Liver (tissue), 9 donors: ENCODE data around the gene TXLNG. TPM values are rescaled to one million over a fixed set of nuclear protein-coding genes. Genes with fewer than 3 reads are reported as not detected.

Experiments used
- DNase-seq: peaks from one replicate; pipeline ENCODE4 v3.0.0-alpha.2; 2017; ENCODE audit warnings: low spot score
- H3K27ac ChIP-seq, 2 donors: one replicate each; pipeline ENCODE4 v1.7.0; 2013; ENCODE audit warnings: inconsistent platforms in 2 of 2, low read length in 2 of 2, control low read depth in 1 of 2, low read depth in 1 of 2, mild to moderate bottlenecking in 1 of 2
- H3K27me3 ChIP-seq, 4 donors: one replicate each; pipeline versions ENCODE4 v1.6.1 to v1.7.0; 2013; ENCODE audit warnings: low read length in 3 of 4, inconsistent platforms in 1 of 4, mild to moderate bottlenecking in 1 of 4, moderate library complexity in 1 of 4; ENCODE audit not compliant: control insufficient read depth in 4 of 4, insufficient read depth in 4 of 4
- H3K36me3 ChIP-seq, 4 donors: one replicate each; pipeline versions ENCODE4 v1.6.1 to v1.7.0; 2013; ENCODE audit warnings: low read length in 3 of 4, mild to moderate bottlenecking in 3 of 4, low read depth in 1 of 4, moderate library complexity in 1 of 4; ENCODE audit not compliant: control insufficient read depth in 4 of 4, insufficient read depth in 3 of 4
- H3K4me1 ChIP-seq, 4 donors: one replicate each; pipeline versions ENCODE4 v1.6.1 to v1.7.0; 2013; ENCODE audit warnings: low read length in 3 of 4, mild to moderate bottlenecking in 3 of 4, moderate library complexity in 1 of 4; ENCODE audit not compliant: control insufficient read depth in 4 of 4, insufficient read depth in 4 of 4
- H3K4me3 ChIP-seq, 3 donors: one replicate each; pipeline versions ENCODE4 v1.6.1 to v1.7.0; 2013; ENCODE audit warnings: low read length in 3 of 3, control low read depth in 1 of 3, low read depth in 1 of 3, mild to moderate bottlenecking in 1 of 3
- H3K9ac ChIP-seq, 2 donors: one replicate each; pipeline ENCODE4 v1.7.0; 2013; ENCODE audit warnings: low read length in 2 of 2, mild to moderate bottlenecking in 2 of 2, moderate library complexity in 2 of 2, control low read depth in 1 of 2, low read depth in 1 of 2
- H3K9me3 ChIP-seq, 4 donors: one replicate each; pipeline versions ENCODE4 v1.6.1 to v1.7.0; 2013; ENCODE audit warnings: low read length in 3 of 4; ENCODE audit not compliant: control insufficient read depth in 4 of 4
- ATF3 ChIP-seq: IDR thresholded peaks from 2 replicates; pipeline ENCODE4 v1.6.1; 2016; ENCODE audit warnings: antibody characterized with exemption
- CTCF ChIP-seq: fragments of 150-350 bp; IDR thresholded peaks from 2 replicates; pipeline ENCODE4 v1.5.1; 2017; ENCODE audit warnings: improper control_type of control experiment, low read depth, low read length; ENCODE audit not compliant: missing input control
- EGR1 ChIP-seq, 2 donors: IDR thresholded peaks; 2 replicates each; pipeline ENCODE4 v1.6.1; 2016 to 2018; ENCODE audit warnings: antibody characterized with exemption in 2 of 2, low read depth in 2 of 2
- FOXA1 ChIP-seq: IDR thresholded peaks from 2 replicates; pipeline ENCODE4 v1.6.1; 2016; ENCODE audit warnings: antibody characterized with exemption
- FOXA2 ChIP-seq: IDR thresholded peaks from 2 replicates; pipeline ENCODE4 v1.6.1; 2016; ENCODE audit warnings: antibody characterized with exemption
- GABPA ChIP-seq, 2 donors: IDR thresholded peaks in 1 of 2; conservative IDR thresholded peaks in 1 of 2; 2 replicates each; pipeline ENCODE4 v1.6.1; 2016; ENCODE audit warnings: antibody characterized with exemption in 2 of 2, mild to moderate bottlenecking in 1 of 2, moderate library complexity in 1 of 2
- HNF4A ChIP-seq, 2 donors: conservative IDR thresholded peaks; 2 replicates each; pipeline ENCODE4 v1.6.1; 2016; ENCODE audit warnings: antibody characterized with exemption in 2 of 2, mild to moderate bottlenecking in 2 of 2
- HNF4G ChIP-seq: IDR thresholded peaks from 2 replicates; pipeline ENCODE4 v1.6.1; 2016; ENCODE audit warnings: antibody characterized with exemption
- JUND ChIP-seq, 2 donors: IDR thresholded peaks; 2 replicates each; pipeline ENCODE4 v1.6.1; 2016; ENCODE audit warnings: antibody characterized with exemption in 2 of 2
- NR2F2 ChIP-seq: IDR thresholded peaks from 2 replicates; pipeline ENCODE4 v1.6.1; 2016; ENCODE audit warnings: antibody characterized with exemption
- REST ChIP-seq: IDR thresholded peaks from 2 replicates; pipeline ENCODE4 v1.6.1; 2016; ENCODE audit warnings: antibody characterized with exemption, mild to moderate bottlenecking
- SP1 ChIP-seq: IDR thresholded peaks from 2 replicates; pipeline ENCODE4 v1.6.1; 2018; ENCODE audit warnings: antibody characterized with exemption, mild to moderate bottlenecking
- TAF1 ChIP-seq: conservative IDR thresholded peaks from 2 replicates; pipeline ENCODE4 v1.6.1; 2016; ENCODE audit warnings: antibody characterized with exemption, mild to moderate bottlenecking
- YY1 ChIP-seq: IDR thresholded peaks from 2 replicates; pipeline ENCODE4 v1.6.1; 2016; ENCODE audit warnings: antibody characterized with exemption, mild to moderate bottlenecking
- ZBTB33 ChIP-seq: IDR thresholded peaks from 2 replicates; pipeline ENCODE4 v1.6.1; 2016; ENCODE audit warnings: antibody characterized with exemption
- WGBS: extraction: QIAGEN DNeasy Blood & Tissue Kit; methylation state at CpG from one replicate; pipeline ENCODE4 v1.1.7; 2013; 5-methylcytosine and 5-hydroxymethylcytosine counted together
- polyA plus RNA-seq, 2 donors: library from polyadenylated mRNA; stranded (reverse) in 1 of 2; unstranded in 1 of 2; fragments of 200-250 nt in 1 of 2; fragments of >200 nt in 1 of 2; fragmentation: Nextera tagmentation in 1 of 2; extraction: Ambion mirVana in 1 of 2; gene quantifications; one replicate each; pipeline versions ENCODE4 v1.2.1 to v1.2.3, GENCODE V29; 2013 to 2015
- total RNA-seq, 2 donors: library from RNA; depleted of rRNA; stranded (reverse); fragments of >200 nt; gene quantifications; one replicate each; pipeline ENCODE4 v1.2.3, GENCODE V29; 2014
- donor health status: healthy.
- donor health status: healthy.
- donor health status: healthy.
- donor health status: healthy.
- donor health status: healthy.

The TXLNG gene
- total and polyA plus RNA-seq, 4 donors, result 3.7 to 7.4 (median 5.1) TPM

GRCh38 chrX:16845686-16846085 lies 59.4 kb downstream of the TXLNG start:
- H3K27ac ChIP-seq, result no peak overlapping the region
- 82% methylated on average over 2 of the region's 2 CpGs for WGBS
- peaks cover 0 to 32% (median 16%) of the 10 kb centered on the region in 4 donors for H3K36me3 ChIP-seq

More at GRCh38 chrX:16845686-16846085, 59.4 kb downstream of the TXLNG start:
- Histone ChIP-seq H3K4me1 (peaks cover 0 to 1% (median 0%) of the 10 kb centered on the region in 4 donors), H3K9me3 (no peaks in the 10 kb centered on the region), H3K27me3 (no peaks in the 10 kb centered on the region), H3K4me3 (no peak overlapping the region), H3K9ac (no peak overlapping the region)
- TF ChIP-seq HNF4G, result no peak
- no peak for TF ChIP-seq ZBTB33
- no peak for TF ChIP-seq CTCF
- no peak for TF ChIP-seq EGR1 (IDR thresholded peaks at IDR 0.05; ENCODE audit: low read depth in 2 of 2)
- TF ChIP-seq FOXA2, result no peak
- TF ChIP-seq YY1, result no peak
- no peak for TF ChIP-seq ATF3
- no peak for TF ChIP-seq NR2F2
- TF ChIP-seq GABPA (IDR thresholded peaks at IDR 0.05 in 1 of 2, conservative IDR thresholded peaks at IDR 0.05 in 1 of 2), result no peak
- no peak for TF ChIP-seq REST
- TF ChIP-seq SP1, result no peak
- no peak for TF ChIP-seq TAF1
- TF ChIP-seq FOXA1, result no peak
- TF ChIP-seq HNF4A (conservative IDR thresholded peaks at IDR 0.05), result no peak
- TF ChIP-seq JUND (IDR thresholded peaks at IDR 0.05), result no peak
- no peak for DNase-seq
